Mammary epithelial cell (primary cell): ENCODE measurements around the gene TMPRSS5.

Experiments
- EZH2 ChIP-seq: IDR thresholded peaks from 2 replicates; pipeline ENCODE4 v1.6.1; 2012; ENCODE audit warnings: low read length, inconsistent platforms, borderline replicate concordance
- TF ChIP-seq, protein P1 (sequence below), 2 donors: IDR thresholded peaks in 1 of 2; conservative IDR thresholded peaks in 1 of 2; 2 replicates each; pipeline ENCODE4 v1.5.1; 2011 to 2012; ENCODE audit warnings: inconsistent platforms in 2 of 2, low read length in 2 of 2, mild to moderate bottlenecking in 2 of 2, control low read depth in 1 of 2, low read depth in 1 of 2; ENCODE audit not compliant: insufficient read depth in 1 of 2; ENCODE audit errors: extremely low read depth in 1 of 2

- TF ChIP-seq, protein P1, sequence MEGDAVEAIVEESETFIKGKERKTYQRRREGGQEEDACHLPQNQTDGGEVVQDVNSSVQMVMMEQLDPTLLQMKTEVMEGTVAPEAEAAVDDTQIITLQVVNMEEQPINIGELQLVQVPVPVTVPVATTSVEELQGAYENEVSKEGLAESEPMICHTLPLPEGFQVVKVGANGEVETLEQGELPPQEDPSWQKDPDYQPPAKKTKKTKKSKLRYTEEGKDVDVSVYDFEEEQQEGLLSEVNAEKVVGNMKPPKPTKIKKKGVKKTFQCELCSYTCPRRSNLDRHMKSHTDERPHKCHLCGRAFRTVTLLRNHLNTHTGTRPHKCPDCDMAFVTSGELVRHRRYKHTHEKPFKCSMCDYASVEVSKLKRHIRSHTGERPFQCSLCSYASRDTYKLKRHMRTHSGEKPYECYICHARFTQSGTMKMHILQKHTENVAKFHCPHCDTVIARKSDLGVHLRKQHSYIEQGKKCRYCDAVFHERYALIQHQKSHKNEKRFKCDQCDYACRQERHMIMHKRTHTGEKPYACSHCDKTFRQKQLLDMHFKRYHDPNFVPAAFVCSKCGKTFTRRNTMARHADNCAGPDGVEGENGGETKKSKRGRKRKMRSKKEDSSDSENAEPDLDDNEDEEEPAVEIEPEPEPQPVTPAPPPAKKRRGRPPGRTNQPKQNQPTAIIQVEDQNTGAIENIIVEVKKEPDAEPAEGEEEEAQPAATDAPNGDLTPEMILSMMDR (conservative IDR thresholded peaks at IDR 0.05 in 1 of 2, IDR thresholded peaks at IDR 0.05 in 1 of 2; ENCODE audit: extremely low read depth in 1 of 2, insufficient read depth in 1 of 2, low read depth in 1 of 2, low read length in 2 of 2), result no peak
- no peak for TF ChIP-seq EZH2
These were observed 17.7 kb upstream of the TMPRSS5 start for GRCh38 chr11:113723787-113724186.
